ENCODE measurements around the gene GFM2. TPM values are rescaled to one million over a fixed set of nuclear protein-coding genes. Genes with fewer than 3 reads are reported as not detected.
"Not testable (repeated sequence)": the region's sequence is repeated elsewhere in the genome, so short reads cannot be mapped to it uniquely, and the experiment has no call there.

Gene GFM2
- total RNA-seq, 1 donor from 2014 or later = 34.6 TPM

DNA sequence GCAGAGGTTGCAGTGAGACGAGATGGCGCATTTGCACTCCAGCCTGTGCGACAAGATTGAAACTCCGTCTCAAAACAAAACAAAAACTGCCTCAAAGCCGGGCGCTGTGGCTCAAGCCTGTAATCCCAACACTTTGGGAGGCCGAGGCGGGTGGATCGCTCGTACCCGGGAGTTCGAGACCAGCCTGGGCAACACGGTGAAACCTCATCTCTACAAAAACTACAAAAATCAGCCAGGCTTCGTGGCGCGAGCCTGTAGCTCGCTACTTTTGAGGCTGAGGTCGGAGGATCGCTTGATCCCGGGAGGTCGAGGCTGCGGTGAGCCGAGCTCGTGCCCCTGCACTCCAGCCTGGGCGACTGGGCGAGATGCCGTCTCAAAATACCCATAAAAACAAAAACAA is 988 bp downstream of the GFM2 start:
- peaks cover 33% of the 10 kb centered on the region for H3K36me3 Mint-ChIP-seq (ENCODE audit: low read depth)
- DNase-seq (ENCODE audit: low spot score) = no peak
- peaks cover 35% of the 10 kb centered on the region for H3K4me1 Mint-ChIP-seq (ENCODE audit: low read depth)
- peak overlapping the region; percentile 100 for H3K4me3 Mint-ChIP-seq (ENCODE audit: low read depth)
- no peak overlapping the region for H3K27ac Mint-ChIP-seq
- intact Hi-C loops (cut with micrococcal nuclease) = loop anchor here (2.0 to 10.0 kb wide), 11 partner anchors 81 to 1201 kb away; partner anchors contain the start of genes ANKRA2, ANKRD31, CERT1 and GCNT4
- no peaks in the 10 kb centered on the region for H3K27me3 Mint-ChIP-seq (ENCODE audit: low read depth)
- no peaks in the 10 kb centered on the region for H3K9me3 Mint-ChIP-seq

DNA sequence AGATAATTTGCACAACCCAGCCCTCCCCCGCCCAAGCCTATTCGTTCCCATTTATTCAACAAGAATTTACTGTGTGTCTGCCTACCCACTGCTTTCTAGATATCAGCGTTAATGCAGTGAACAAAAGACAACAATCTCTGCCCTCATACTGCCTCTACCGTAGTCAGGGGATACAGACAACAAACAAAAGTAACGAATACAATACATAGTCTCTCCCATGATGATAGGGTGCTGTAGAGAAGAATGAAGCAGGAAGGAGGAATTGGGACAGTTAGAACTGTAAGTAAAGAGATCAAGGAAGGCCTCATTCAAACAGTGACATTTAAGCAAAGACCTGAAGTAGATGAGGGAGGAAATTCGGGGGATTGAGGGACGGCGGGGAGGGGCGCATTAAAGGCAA is 1.7 kb downstream of the GFM2 start:
- peak overlapping the region; percentile 65 for H3K27ac Mint-ChIP-seq
- no peak for DNase-seq (ENCODE audit: low spot score)
- H3K4me1 Mint-ChIP-seq (ENCODE audit: low read depth) = peaks cover 38% of the 10 kb centered on the region
- no peaks in the 10 kb centered on the region for H3K27me3 Mint-ChIP-seq (ENCODE audit: low read depth)
- intact Hi-C loops (cut with micrococcal nuclease) = loop anchor here (5.0 to 10.0 kb wide), 7 partner anchors 172 to 950 kb away; partner anchors contain the start of genes ANKRD31, CERT1, GCNT4 and POC5
- peaks cover 32% of the 10 kb centered on the region for H3K36me3 Mint-ChIP-seq (ENCODE audit: low read depth)
- no peaks in the 10 kb centered on the region for H3K9me3 Mint-ChIP-seq
- H3K4me3 Mint-ChIP-seq (ENCODE audit: low read depth) = peak overlapping the region; percentile 76

DNA sequence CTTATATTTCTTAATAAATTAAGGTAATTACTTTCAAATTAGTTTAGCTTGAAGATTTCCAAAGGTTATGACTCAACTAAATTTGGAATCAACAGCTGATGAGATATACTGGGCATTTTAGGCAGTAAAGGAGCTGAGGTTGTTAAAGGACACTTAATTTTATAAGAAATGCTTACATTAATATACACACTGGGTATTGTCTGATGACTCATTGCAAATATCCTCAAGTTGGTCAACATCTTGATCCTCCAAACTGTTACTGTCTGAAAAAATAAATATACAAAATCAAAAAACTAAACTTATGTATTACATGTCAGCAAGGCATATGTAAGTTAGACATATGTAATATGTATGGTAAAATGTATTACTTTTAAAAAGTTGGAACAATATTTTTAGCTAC is 3.4 kb downstream of the GFM2 start:
- no peak overlapping the region for H3K4me3 Mint-ChIP-seq (ENCODE audit: low read depth)
- intact Hi-C loops (cut with micrococcal nuclease) = loop anchor here (10.0 kb wide), 4 partner anchors 189 to 951 kb away; partner anchors contain the start of genes CERT1, POC5 and POLK
- DNase-seq (ENCODE audit: low spot score) = no peak
- peaks cover 29% of the 10 kb centered on the region for H3K36me3 Mint-ChIP-seq (ENCODE audit: low read depth)
- H3K27me3 Mint-ChIP-seq (ENCODE audit: low read depth) = no peaks in the 10 kb centered on the region
- peaks cover 37% of the 10 kb centered on the region for H3K4me1 Mint-ChIP-seq (ENCODE audit: low read depth)
- H3K9me3 Mint-ChIP-seq = no peaks in the 10 kb centered on the region
- no peak overlapping the region for H3K27ac Mint-ChIP-seq

DNA sequence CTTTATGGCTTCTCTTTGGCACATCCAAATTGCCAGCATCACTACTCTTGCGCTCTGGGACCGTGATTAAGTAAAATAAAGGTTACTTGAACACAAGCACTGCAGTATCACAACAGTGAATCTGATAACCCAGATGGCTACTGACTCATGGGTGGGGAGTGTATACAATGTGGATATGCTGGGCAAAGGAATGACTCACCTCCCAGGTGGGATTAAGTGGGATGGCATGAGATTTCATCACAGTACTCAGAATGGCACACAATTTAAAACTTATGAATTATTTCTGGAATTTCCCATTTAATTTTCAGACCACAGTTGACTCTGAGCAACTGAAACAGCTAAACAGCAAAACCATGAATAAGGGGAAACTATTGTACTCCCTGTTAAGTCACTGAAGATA is 4.3 kb downstream of the GFM2 start:
- H3K27ac Mint-ChIP-seq = peak overlapping the region; percentile 33

DNA sequence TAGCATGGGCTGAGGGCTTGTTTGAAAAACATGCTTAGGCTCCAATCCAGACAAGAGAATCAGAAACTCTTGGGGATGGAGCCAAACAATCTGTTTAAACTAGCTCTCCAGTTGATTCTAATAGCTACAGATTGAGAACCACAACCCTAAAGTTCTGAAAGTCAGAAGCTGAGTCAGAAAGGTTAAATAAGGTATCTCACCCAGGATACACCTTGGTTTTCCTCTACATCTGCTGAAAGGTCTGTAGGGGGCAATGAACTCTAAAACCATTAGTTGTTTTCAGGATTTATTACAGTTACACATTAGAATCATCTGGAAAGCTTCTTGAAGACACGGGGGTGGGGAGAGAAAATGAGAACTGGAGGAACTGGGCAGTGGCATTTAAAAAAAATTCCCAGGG is 5.7 kb downstream of the GFM2 start:
- DNase-seq (ENCODE audit: low spot score) = no peak
- Mint-ChIP-seq H3K4me3 (ENCODE audit: low read depth) (no peak overlapping the region), H3K36me3 (ENCODE audit: low read depth) (peaks cover 43% of the 10 kb centered on the region), H3K4me1 (ENCODE audit: low read depth) (peaks cover 31% of the 10 kb centered on the region), H3K27ac (no peak overlapping the region), H3K9me3 (peaks cover 5% of the 10 kb centered on the region), H3K27me3 (ENCODE audit: low read depth) (no peaks in the 10 kb centered on the region)
- intact Hi-C loops (cut with micrococcal nuclease) = loop anchor here (10.0 kb wide), 4 partner anchors 186 to 954 kb away; partner anchors contain the start of genes CERT1, POC5 and POLK

More for the DNA sequence above, 4.3 kb downstream of the GFM2 start:
- H3K36me3 Mint-ChIP-seq (ENCODE audit: low read depth) = peaks cover 35% of the 10 kb centered on the region
- no peaks in the 10 kb centered on the region for H3K27me3 Mint-ChIP-seq (ENCODE audit: low read depth)
- DNase-seq (ENCODE audit: low spot score) = no peak
- H3K4me1 Mint-ChIP-seq (ENCODE audit: low read depth) = peaks cover 31% of the 10 kb centered on the region
- H3K9me3 Mint-ChIP-seq = no peaks in the 10 kb centered on the region
- H3K4me3 Mint-ChIP-seq (ENCODE audit: low read depth) = no peak overlapping the region
- intact Hi-C loops (cut with micrococcal nuclease) = loop anchor here (10.0 kb wide), 4 partner anchors 188 to 952 kb away; partner anchors contain the start of genes CERT1, POC5 and POLK

DNA sequence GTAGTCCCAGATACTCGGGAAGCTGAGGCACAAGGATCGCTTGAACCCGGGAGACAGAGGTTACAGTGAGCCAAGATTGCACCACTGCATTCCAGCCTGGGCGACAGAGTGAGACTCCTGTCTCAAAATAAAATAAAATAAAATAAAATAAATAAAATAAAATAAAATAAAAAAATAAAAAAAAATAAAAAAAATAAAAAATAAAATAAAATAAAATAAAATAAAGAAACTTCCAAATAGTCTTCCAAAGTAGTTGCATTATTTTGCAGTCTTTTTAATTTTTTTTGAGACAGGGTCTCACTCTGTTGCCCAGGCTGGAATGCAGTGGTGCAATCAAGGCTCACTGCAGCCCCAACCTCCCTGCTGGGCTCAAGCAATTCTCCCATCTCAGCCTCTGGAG is 18.2 kb downstream of the GFM2 start:
- H3K27ac Mint-ChIP-seq; H3K27me3 Mint-ChIP-seq (ENCODE audit: low read depth); H3K4me3 Mint-ChIP-seq (ENCODE audit: low read depth); H3K9me3 Mint-ChIP-seq; intact Hi-C loops (cut with micrococcal nuclease); H3K4me1 Mint-ChIP-seq (ENCODE audit: low read depth); DNase-seq (ENCODE audit: low spot score): not testable (repeated sequence)
- H3K36me3 Mint-ChIP-seq (ENCODE audit: low read depth) = peaks cover 61% of the 10 kb centered on the region

DNA sequence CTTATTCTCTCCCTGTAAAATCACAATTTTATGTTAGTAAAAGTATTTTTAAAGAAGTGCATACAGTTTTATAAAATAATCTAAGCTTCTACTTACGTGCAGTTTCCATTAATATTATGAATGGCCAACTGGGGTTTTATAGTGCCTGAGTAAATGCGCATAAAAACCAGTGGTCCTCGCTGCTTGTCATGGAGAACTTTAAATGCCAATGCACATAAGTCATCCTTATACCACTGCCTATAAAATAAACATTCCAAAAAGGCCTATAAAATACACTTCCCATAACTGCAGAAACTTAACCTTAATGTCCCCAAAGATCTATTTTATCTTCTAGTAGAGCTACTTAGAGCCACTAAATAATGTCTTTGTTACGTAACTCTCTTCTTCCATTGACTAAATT is 28.5 kb downstream of the GFM2 start:
- Mint-ChIP-seq H3K4me3 (ENCODE audit: low read depth) (no peak overlapping the region), H3K27ac (no peak overlapping the region), H3K4me1 (ENCODE audit: low read depth) (no peaks in the 10 kb centered on the region), H3K36me3 (ENCODE audit: low read depth) (peaks cover 45% of the 10 kb centered on the region), H3K27me3 (ENCODE audit: low read depth) (no peaks in the 10 kb centered on the region), H3K9me3 (no peaks in the 10 kb centered on the region)
- no peak for DNase-seq (ENCODE audit: low spot score)
- intact Hi-C loops (cut with micrococcal nuclease) = no loop called here

DNA sequence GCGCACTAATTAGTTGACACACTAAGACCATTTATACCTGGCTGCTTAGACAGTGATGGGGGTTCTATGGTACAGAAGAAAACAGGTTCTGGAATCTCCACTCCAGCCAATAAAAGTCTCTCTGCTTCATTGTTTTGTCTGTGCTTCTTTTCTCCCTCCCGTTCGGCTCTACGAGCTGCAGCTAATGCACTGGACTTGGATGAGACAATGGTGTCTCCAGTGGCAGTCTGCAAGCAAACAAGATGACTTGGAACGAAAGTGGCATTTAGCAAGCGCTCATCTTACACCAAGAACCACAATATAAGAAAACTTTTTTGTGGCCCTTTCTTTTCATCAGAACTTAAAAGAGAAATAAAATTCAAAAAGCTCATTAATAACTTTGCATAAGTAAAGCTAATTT is 30.2 kb downstream of the GFM2 start:
- H3K4me3 Mint-ChIP-seq (ENCODE audit: low read depth) = no peak overlapping the region
- no peak overlapping the region for H3K27ac Mint-ChIP-seq
- H3K9me3 Mint-ChIP-seq = no peaks in the 10 kb centered on the region
- DNase-seq (ENCODE audit: low spot score) = no peak
- H3K4me1 Mint-ChIP-seq (ENCODE audit: low read depth) = no peaks in the 10 kb centered on the region
- H3K27me3 Mint-ChIP-seq (ENCODE audit: low read depth) = no peaks in the 10 kb centered on the region
- peaks cover 48% of the 10 kb centered on the region for H3K36me3 Mint-ChIP-seq (ENCODE audit: low read depth)
- intact Hi-C loops (cut with micrococcal nuclease) = no loop called here

DNA sequence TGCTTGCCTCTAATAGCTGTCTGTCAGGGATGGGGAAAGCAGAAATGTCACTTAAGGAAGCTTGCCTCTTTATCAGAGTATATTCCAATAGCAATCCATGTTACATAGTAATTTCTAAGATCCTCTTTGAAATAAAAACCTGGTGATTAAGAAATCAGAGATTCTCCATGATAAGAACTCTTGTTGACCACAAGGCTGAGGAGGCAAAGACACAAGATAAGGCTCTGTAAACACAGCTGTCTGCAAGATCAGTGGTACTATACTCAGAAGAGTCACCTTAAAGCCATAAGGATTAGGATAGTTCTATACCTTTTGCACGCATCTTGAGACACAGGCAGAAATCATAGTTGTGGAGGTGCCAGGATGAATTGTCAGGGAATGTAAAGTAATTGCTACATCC is 41.6 kb downstream of the GFM2 start:
- no peak for DNase-seq (ENCODE audit: low spot score)
- H3K9me3 Mint-ChIP-seq = no peaks in the 10 kb centered on the region
- peaks cover 64% of the 10 kb centered on the region for H3K36me3 Mint-ChIP-seq (ENCODE audit: low read depth)
- no peak overlapping the region for H3K27ac Mint-ChIP-seq
- no peaks in the 10 kb centered on the region for H3K27me3 Mint-ChIP-seq (ENCODE audit: low read depth)
- H3K4me1 Mint-ChIP-seq (ENCODE audit: low read depth) = no peaks in the 10 kb centered on the region
- intact Hi-C loops (cut with micrococcal nuclease) = no loop called here
- H3K4me3 Mint-ChIP-seq (ENCODE audit: low read depth) = no peak overlapping the region

DNA sequence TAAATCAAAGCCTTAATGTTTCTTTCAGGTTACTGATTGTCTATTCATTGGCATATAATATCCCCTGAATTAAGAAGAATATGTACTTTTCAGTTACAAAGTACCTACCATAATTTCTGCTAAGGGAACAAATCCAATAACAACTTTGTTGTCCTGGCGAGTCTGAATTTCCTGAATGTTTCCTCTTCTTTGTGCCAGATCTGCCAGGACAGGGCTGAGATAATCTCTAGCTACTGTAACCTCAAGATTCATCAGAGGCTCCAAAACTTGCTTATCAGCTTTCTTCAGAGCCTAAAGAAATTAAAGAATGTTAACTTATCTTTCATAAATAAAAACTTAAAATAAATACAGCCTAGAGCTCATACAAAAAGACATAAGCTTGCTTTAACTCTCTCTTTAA is 44.6 kb downstream of the GFM2 start:
- Mint-ChIP-seq H3K4me1 (ENCODE audit: low read depth) (no peaks in the 10 kb centered on the region), H3K9me3 (no peaks in the 10 kb centered on the region), H3K27me3 (ENCODE audit: low read depth) (no peaks in the 10 kb centered on the region), H3K4me3 (ENCODE audit: low read depth) (no peak overlapping the region), H3K27ac (no peak overlapping the region), H3K36me3 (ENCODE audit: low read depth) (peaks cover 60% of the 10 kb centered on the region)
- no peak for DNase-seq (ENCODE audit: low spot score)
- intact Hi-C loops (cut with micrococcal nuclease) = no loop called here

DNA sequence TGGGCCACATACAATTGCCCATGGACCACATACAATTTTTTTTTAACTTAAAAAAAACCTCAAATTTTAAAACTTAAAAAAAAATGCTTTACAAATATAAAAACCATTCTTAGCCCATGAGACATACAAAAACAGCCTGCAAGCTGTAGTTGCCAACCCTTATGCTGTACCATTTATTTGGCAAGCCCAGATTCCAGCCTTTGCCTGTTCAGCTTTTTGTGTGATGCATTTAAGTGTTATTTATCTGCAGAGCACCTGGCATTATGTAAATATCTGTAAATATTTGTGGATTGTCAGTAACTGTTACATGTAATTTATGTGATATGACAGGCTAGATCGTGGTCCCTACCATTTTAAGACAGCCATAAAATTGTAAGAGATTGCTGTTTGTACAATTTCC is 49.3 kb downstream of the GFM2 start:
- intact Hi-C loops (cut with micrococcal nuclease) = no loop called here
- H3K4me1 Mint-ChIP-seq (ENCODE audit: low read depth) = no peaks in the 10 kb centered on the region
- H3K36me3 Mint-ChIP-seq (ENCODE audit: low read depth) = peaks cover 55% of the 10 kb centered on the region
- H3K27me3 Mint-ChIP-seq (ENCODE audit: low read depth) = no peaks in the 10 kb centered on the region
- DNase-seq (ENCODE audit: low spot score) = no peak
- H3K9me3 Mint-ChIP-seq = no peaks in the 10 kb centered on the region
- no peak overlapping the region for H3K4me3 Mint-ChIP-seq (ENCODE audit: low read depth)
- no peak overlapping the region for H3K27ac Mint-ChIP-seq

DNA sequence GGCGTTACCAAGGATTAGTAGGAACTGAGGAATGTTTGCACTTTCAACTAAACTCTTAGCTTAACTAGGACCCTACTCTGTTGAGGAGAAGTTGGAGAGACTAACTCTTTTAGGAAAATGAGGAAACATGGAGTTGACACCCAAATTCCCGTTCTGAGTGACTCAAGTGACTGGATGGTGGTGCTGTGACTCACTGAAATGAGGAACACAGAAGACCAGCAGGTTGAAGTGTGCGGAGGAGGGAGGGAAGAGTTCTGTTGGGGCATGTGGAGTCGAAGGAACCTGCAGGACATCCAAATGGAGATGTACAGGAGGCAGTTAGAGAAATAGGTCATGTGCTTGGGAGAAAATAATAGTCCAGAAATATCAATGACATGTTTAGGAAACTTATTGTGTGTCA is 73.7 kb downstream of the GFM2 start:
- H3K36me3 Mint-ChIP-seq (ENCODE audit: low read depth) = peaks cover 47% of the 10 kb centered on the region
- H3K27ac Mint-ChIP-seq = no peak overlapping the region
- no peaks in the 10 kb centered on the region for H3K9me3 Mint-ChIP-seq
- intact Hi-C loops (cut with micrococcal nuclease) = no loop called here
- H3K4me1 Mint-ChIP-seq (ENCODE audit: low read depth) = no peaks in the 10 kb centered on the region
- no peak for DNase-seq (ENCODE audit: low spot score)
- no peaks in the 10 kb centered on the region for H3K27me3 Mint-ChIP-seq (ENCODE audit: low read depth)
- no peak overlapping the region for H3K4me3 Mint-ChIP-seq (ENCODE audit: low read depth)

DNA sequence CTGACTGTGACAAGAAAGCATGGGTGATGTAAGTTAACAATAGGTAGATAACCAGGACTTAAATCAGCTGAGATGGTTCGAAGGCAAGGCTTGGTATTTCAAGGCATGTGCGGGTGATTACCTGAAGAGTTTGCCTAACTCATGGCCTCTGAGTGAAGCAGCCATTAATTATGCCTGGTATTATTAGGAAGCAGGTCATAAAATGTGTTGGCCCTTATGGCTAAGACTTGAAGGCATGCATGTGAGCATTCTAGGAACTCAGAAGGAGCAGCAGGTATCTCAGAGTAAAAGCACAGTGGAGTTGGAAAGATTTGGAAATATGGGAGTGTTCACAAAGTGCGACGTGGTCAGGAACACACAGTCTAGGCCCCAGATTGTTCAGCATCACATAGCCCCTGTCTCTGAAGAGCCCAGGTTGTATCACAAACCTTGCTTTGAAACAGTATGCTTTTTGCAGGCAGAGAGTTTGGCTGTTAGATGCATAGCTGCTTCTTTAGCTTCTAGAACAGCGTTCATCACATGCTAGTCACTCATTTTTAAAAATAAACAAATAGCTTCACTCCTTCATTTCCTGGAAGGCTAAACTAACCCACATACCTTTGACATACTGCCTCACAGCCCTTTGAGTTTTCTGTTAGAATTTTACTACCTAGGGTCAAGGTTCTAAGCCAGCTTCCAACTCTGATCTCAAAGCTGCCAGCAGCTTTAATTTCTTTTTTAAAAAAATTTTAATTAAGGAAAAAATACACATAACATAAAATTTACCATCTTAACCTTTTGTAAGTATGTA is 79.8 kb downstream of the GFM2 start:
- DNase-seq (ENCODE audit: low spot score) = no peak
- Mint-ChIP-seq H3K9me3 (no peaks in the 10 kb centered on the region), H3K4me1 (ENCODE audit: low read depth) (peaks cover 17% of the 10 kb centered on the region), H3K27ac (no peak overlapping the region), H3K36me3 (ENCODE audit: low read depth) (peaks cover 30% of the 10 kb centered on the region), H3K27me3 (ENCODE audit: low read depth) (peaks cover 9% of the 10 kb centered on the region), H3K4me3 (ENCODE audit: low read depth) (no peak overlapping the region)
- intact Hi-C loops (cut with micrococcal nuclease) = loop anchor here (10.0 kb wide), 1 partner anchor 368 kb away; the partner anchor contains the start of gene GCNT4
